ENCODE measurements around the gene LIMS1.
A peak's percentile ranks its signal among the peaks of the same experiment; 100 is the strongest.
"Not testable (repeated sequence)": the region's sequence is repeated elsewhere in the genome, so short reads cannot be mapped to it uniquely, and the experiment has no call there.

The LIMS1 gene

GRCh38 chr2:108634576-108635160 is 100.4 kb downstream of the LIMS1 start:
- no peak for DNase-seq (ENCODE audit: low read depth)

GRCh38 chr2:108635630-108636354 is 101.5 kb downstream of the LIMS1 start:
- no peak for DNase-seq (ENCODE audit: low read depth)

GRCh38 chr2:108637304-108637669 is 103.0 kb downstream of the LIMS1 start:
- DNase-seq (ENCODE audit: low read depth) = peak; percentile 14

GRCh38 chr2:108640731-108641130 is 106.5 kb downstream of the LIMS1 start:
- peak; percentile 75 for DNase-seq (ENCODE audit: low read depth)

- no peak for DNase-seq (ENCODE audit: low read depth)
Observed at GRCh38 chr2:108641756-108642155, 107.5 kb downstream of the LIMS1 start.

GRCh38 chr2:108643261-108643849 is 109.1 kb downstream of the LIMS1 start:
- no peak for DNase-seq (ENCODE audit: low read depth)

GRCh38 chr2:108643862-108644261 is 109.6 kb downstream of the LIMS1 start:
- DNase-seq (ENCODE audit: low read depth) = not testable (repeated sequence)

GRCh38 chr2:108644446-108644845 is 110.2 kb downstream of the LIMS1 start:
- DNase-seq (ENCODE audit: low read depth) = not testable (repeated sequence)

GRCh38 chr2:108648796-108649195 is 114.5 kb downstream of the LIMS1 start:
- DNase-seq (ENCODE audit: low read depth) = not testable (repeated sequence)

- DNase-seq (ENCODE audit: low read depth) = not testable (repeated sequence)
Observed at GRCh38 chr2:108650465-108650864, 116.2 kb downstream of the LIMS1 start.

- DNase-seq (ENCODE audit: low read depth) = not testable (repeated sequence)
Observed at GRCh38 chr2:108651468-108651867, 117.2 kb downstream of the LIMS1 start.

GRCh38 chr2:108652187-108652931 is 118.1 kb downstream of the LIMS1 start:
- peak; percentile 93 for DNase-seq (ENCODE audit: low read depth)

GRCh38 chr2:108653425-108653824 is 119.2 kb downstream of the LIMS1 start:
- DNase-seq (ENCODE audit: low read depth) = peak; percentile 49

- not testable (repeated sequence) for DNase-seq (ENCODE audit: low read depth)
Observed at GRCh38 chr2:108653849-108654248, 119.6 kb downstream of the LIMS1 start.

GRCh38 chr2:108654521-108655125 is 120.4 kb downstream of the LIMS1 start:
- DNase-seq (ENCODE audit: low read depth) = peak; percentile 78

GRCh38 chr2:108655270-108655669 is 121.0 kb downstream of the LIMS1 start:
- DNase-seq (ENCODE audit: low read depth) = not testable (repeated sequence)

- not testable (repeated sequence) for DNase-seq (ENCODE audit: low read depth)
Observed at GRCh38 chr2:108656282-108656681, 122.0 kb downstream of the LIMS1 start.

- DNase-seq (ENCODE audit: low read depth) = not testable (repeated sequence)
Observed at GRCh38 chr2:108657517-108657916, 123.2 kb downstream of the LIMS1 start.

GRCh38 chr2:108658553-108658952 is 124.3 kb downstream of the LIMS1 start:
- not testable (repeated sequence) for DNase-seq (ENCODE audit: low read depth)

- not testable (repeated sequence) for DNase-seq (ENCODE audit: low read depth)
Observed at GRCh38 chr2:108661493-108661892, 127.2 kb downstream of the LIMS1 start.

GRCh38 chr2:108662207-108662612 is 127.9 kb downstream of the LIMS1 start:
- peak; percentile 46 for DNase-seq (ENCODE audit: low read depth)

- not testable (repeated sequence) for DNase-seq (ENCODE audit: low read depth)
Observed at GRCh38 chr2:108663346-108663745, 129.1 kb downstream of the LIMS1 start.
